MCF 10A (cell line): Measurements from ENCODE around the gene C9orf50. TPM values are rescaled to one million over a fixed set of nuclear protein-coding genes. Genes with fewer than 3 reads are reported as not detected.

Source experiments
- BruUV-seq: library from RNA; stranded (reverse); fragments of 400-500 nt; replicated peaks from 2 replicates; lab custom pipeline; 2021; lab: Mats Ljungman, UMichigan
- CTCF ChIA-PET: fragments of 300-600 bp; sonication (Branson Sonifier 250); formaldehyde crosslinking; extraction: SDS; loops from one replicate; lab custom pipeline; 2021; ENCODE audit warnings: antibody characterized with exemption, inconsistent platforms; lab: Yijun Ruan, JAX
- POLR2A ChIA-PET: fragments of 300-600, 350-650 bp; sonication (Branson Sonifier 250); formaldehyde crosslinking; extraction: SDS; loops from one replicate; lab custom pipeline; 2020; ENCODE audit warnings: antibody characterized with exemption, inconsistent platforms; lab: Yijun Ruan, JAX
- DNase-seq: peaks from one replicate; pipeline ENCODE4 v3.0.0-alpha.2; 2018; ENCODE audit not compliant: unreplicated experiment
- H3K27ac Mint-ChIP-seq: one replicate; pipeline ENCODE4 v1.8.0; 2022; ENCODE audit warnings: mild to moderate bottlenecking, low read depth, mixed read lengths; ENCODE audit not compliant: unreplicated experiment
- H3K27me3 Mint-ChIP-seq: one replicate; pipeline ENCODE4 v1.8.0; 2022; ENCODE audit warnings: mixed read lengths; ENCODE audit not compliant: insufficient read depth, unreplicated experiment
- H3K36me3 Mint-ChIP-seq: one replicate; pipeline ENCODE4 v1.8.0; 2022; ENCODE audit warnings: mild to moderate bottlenecking, moderate library complexity, mixed read lengths; ENCODE audit not compliant: insufficient read depth, unreplicated experiment
- H3K4me1 Mint-ChIP-seq: one replicate; pipeline ENCODE4 v1.8.0; 2022; ENCODE audit warnings: mixed read lengths; ENCODE audit not compliant: insufficient read depth, unreplicated experiment
- H3K4me3 Mint-ChIP-seq: one replicate; pipeline ENCODE4 v1.8.0; 2022; ENCODE audit warnings: mild to moderate bottlenecking, moderate library complexity, mixed read lengths; ENCODE audit not compliant: unreplicated experiment
- H3K9me3 Mint-ChIP-seq: one replicate; pipeline ENCODE4 v1.8.0; 2022; ENCODE audit warnings: mixed read lengths; ENCODE audit not compliant: unreplicated experiment
- intact Hi-C: fragments of 100-400 bp; cut with micrococcal nuclease; formaldehyde crosslinking; loops from 2 replicates; pipeline ENCODE4 v1.14.1; 2022
- total RNA-seq: library from RNA; stranded (reverse); gene quantifications from 2 replicates; pipeline ENCODE4 v1.2.3, GENCODE V29; 2022
- TF ChIP-seq, protein P1 (sequence below): fragments of 200-600 bp; IDR thresholded peaks from one replicate; pipeline ENCODE4 v1.8.0; 2022; ENCODE audit warnings: antibody characterized with exemption, mild to moderate bottlenecking; ENCODE audit not compliant: unreplicated experiment

Gene C9orf50
- total RNA-seq, 1 experiment from 2014 or later, result not detected

DNA sequence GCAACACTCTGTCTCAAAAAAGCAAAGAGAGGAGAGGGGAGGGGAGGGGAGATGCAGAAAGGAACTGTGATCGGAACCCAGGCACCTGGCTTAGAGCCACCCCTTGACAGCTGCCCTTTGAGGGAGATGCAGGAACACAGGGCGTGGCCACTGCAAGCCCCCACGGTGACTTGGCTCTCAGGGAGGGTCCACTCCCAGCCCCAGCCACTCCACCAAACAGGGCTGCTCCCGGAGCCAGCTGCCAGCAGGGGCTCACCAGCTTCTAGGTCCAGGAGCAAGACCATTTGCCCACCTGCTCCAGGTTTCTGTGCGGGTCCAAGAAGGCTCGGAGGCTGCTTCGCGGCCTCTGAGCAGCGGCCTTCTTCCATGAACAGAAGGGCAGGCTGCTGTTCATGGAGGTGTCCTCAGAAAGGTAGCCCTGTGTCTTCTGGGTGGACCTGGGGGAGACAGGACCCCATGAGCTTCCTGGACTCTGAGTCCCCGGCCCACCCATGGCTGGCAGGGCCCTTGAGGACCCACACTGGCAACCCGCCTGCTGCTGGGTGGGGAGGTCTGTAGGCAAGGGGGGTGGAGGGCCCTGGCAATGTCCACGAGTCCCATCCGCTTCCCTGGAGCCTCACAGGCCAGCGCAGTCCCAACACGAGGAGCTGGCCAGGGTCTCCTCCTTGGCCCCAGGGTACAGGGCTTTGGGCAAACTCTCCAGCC lies 7.9 kb downstream of the C9orf50 start:
- POLR2A ChIA-PET, result interaction anchor here (0.6 to 1.1 kb wide), 2 partner anchors 11 to 63 kb away, joined by 3 to 4 read pairs; no protein-coding TSS in a partner anchor

DNA sequence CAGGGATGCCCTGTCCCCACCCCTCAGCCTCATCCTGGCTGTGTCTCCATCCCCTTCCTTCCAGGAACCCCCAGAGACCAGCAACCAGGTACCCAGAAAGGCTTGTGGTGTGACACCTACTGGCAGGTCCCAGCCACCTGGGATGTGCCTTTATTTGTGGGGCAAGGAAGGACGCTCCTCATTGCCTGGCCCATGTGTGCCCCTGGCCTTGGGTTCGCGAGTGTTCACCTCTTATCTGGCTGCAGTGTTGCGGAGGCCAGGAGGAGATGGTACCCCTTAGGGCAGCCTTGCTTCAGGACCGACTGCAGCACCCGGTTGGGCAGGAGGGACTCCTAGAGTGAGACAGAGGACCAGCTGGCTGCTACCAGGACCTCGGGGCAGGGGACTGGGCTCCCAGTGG lies 8.8 kb downstream of the C9orf50 start:
- H3K36me3 Mint-ChIP-seq, result no peaks in the 10 kb centered on the region
- H3K4me1 Mint-ChIP-seq, result peaks cover 13% of the 10 kb centered on the region

More for the DNA sequence above, 7.9 kb downstream of the C9orf50 start:
- intact Hi-C loops, result no loop called here
- Mint-ChIP-seq H3K27me3 (no peaks in the 10 kb centered on the region), H3K4me3 (no peak overlapping the region), H3K27ac (no peak overlapping the region), H3K4me1 (peaks cover 6% of the 10 kb centered on the region), H3K9me3 (no peaks in the 10 kb centered on the region), H3K36me3 (no peaks in the 10 kb centered on the region)
- BruUV-seq, result no TSS peak
- CTCF ChIA-PET, result interaction anchor here (0.5 to 4.6 kb wide), 13 partner anchors 8 to 481 kb away, joined by 3 to 50 read pairs (median 6); partner anchors contain the start of gene C9orf50
- TF ChIP-seq, protein P1, sequence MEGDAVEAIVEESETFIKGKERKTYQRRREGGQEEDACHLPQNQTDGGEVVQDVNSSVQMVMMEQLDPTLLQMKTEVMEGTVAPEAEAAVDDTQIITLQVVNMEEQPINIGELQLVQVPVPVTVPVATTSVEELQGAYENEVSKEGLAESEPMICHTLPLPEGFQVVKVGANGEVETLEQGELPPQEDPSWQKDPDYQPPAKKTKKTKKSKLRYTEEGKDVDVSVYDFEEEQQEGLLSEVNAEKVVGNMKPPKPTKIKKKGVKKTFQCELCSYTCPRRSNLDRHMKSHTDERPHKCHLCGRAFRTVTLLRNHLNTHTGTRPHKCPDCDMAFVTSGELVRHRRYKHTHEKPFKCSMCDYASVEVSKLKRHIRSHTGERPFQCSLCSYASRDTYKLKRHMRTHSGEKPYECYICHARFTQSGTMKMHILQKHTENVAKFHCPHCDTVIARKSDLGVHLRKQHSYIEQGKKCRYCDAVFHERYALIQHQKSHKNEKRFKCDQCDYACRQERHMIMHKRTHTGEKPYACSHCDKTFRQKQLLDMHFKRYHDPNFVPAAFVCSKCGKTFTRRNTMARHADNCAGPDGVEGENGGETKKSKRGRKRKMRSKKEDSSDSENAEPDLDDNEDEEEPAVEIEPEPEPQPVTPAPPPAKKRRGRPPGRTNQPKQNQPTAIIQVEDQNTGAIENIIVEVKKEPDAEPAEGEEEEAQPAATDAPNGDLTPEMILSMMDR, result no peak
- no peak for DNase-seq

DNA sequence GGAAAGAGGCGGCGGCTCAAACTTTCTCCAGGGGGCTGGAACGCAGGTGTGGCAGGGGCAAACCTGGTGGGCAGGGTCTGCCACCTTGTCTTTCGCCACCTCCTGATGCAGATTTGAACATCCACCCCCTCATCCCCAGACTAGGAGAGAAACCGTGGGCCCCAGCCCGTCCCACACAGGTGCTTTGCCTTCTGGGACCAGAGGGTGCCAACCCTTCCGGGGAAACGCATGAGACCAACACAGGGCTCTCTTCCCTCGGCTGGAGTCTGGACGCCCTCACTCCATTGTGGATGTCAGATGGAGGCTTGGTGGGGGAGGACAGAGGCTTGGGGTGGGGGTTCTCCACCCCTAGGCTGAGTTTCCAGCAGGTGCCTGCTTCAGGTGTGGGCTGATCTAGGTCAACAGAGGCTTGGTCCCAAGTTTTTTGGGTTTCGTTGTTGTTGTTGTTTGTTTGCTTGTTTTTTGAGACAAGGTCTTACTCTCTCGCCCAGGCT lies 9.5 kb downstream of the C9orf50 start:
- no peak overlapping the region for H3K27ac Mint-ChIP-seq
- no peaks in the 10 kb centered on the region for H3K36me3 Mint-ChIP-seq
- DNase-seq, result no peak
- TF ChIP-seq, protein P1, result no peak
- H3K9me3 Mint-ChIP-seq, result no peaks in the 10 kb centered on the region
- no peaks in the 10 kb centered on the region for H3K27me3 Mint-ChIP-seq
- BruUV-seq, result no TSS peak
- H3K4me3 Mint-ChIP-seq, result peak overlapping the region; percentile 75
- CTCF ChIA-PET, result interaction anchor here (0.6 to 4.6 kb wide), 27 partner anchors 9 to 498 kb away, joined by 3 to 50 read pairs (median 5); partner anchors contain the start of genes C9orf50 and IER5L
- peaks cover 13% of the 10 kb centered on the region for H3K4me1 Mint-ChIP-seq
- intact Hi-C loops, result loop anchor here (2.0 kb wide), 2 partner anchors 13 to 481 kb away; no protein-coding TSS in a partner anchor
- POLR2A ChIA-PET, result interaction anchor here (0.6 to 1.9 kb wide), 13 partner anchors 9 to 1754 kb away, joined by 3 to 9 read pairs (median 4); no protein-coding TSS in a partner anchor

More for the DNA sequence above, 8.8 kb downstream of the C9orf50 start:
- no peak for DNase-seq
- intact Hi-C loops, result no loop called here
- TF ChIP-seq, protein P1, result no peak
- Mint-ChIP-seq H3K27ac (no peak overlapping the region), H3K27me3 (no peaks in the 10 kb centered on the region), H3K4me3 (no peak overlapping the region), H3K9me3 (no peaks in the 10 kb centered on the region)
- ChIA-PET POLR2A (interaction anchor here (0.6 to 1.9 kb wide), 4 partner anchors 62 to 473 kb away, joined by 3 to 9 read pairs (median 6); no protein-coding TSS in a partner anchor), CTCF (interaction anchor here (0.6 to 4.6 kb wide), 13 partner anchors 9 to 485 kb away, joined by 3 to 50 read pairs (median 8); partner anchors contain the start of genes C9orf50 and IER5L)
- no TSS peak for BruUV-seq
